OCI-LY7 (cell line): ENCODE data around the gene KIRREL1. TPM values are rescaled to one million over a fixed set of nuclear protein-coding genes. Genes with fewer than 3 reads are reported as not detected.

Source experiments
- BruUV-seq: library from RNA; stranded (reverse); fragments of 400-500 nt; replicated peaks from 2 replicates; lab custom pipeline; 2021; lab: Mats Ljungman, UMichigan
- CTCF ChIA-PET: fragments of 300-600 bp; sonication (Branson Sonifier 250); formaldehyde crosslinking; loops from one replicate; lab custom pipeline; 2022; ENCODE audit warnings: antibody characterized with exemption; ENCODE audit not compliant: unreplicated experiment; lab: Charles Lee
- POLR2A ChIA-PET: fragments of 300-600 bp; sonication (Branson Sonifier 250); formaldehyde crosslinking; loops from one replicate; lab custom pipeline; 2022; ENCODE audit warnings: antibody characterized with exemption; lab: Charles Lee
- DNase-seq: peaks from one replicate; pipeline ENCODE4 v3.0.0-alpha.2; 2015; ENCODE audit warnings: low spot score
- H2AFZ ChIP-seq: fragments of 200-600 bp; sonication (generic), shearing (Covaris generic); 2 replicates; pipeline ENCODE4 v1.6.1; 2014; ENCODE audit warnings: mild to moderate bottlenecking, antibody characterized with exemption, low read length, moderate library complexity
- H3K27ac ChIP-seq: fragments of 200-600 bp; sonication (generic); 2 replicates; pipeline ENCODE4 v1.5.1; 2014; ENCODE audit warnings: mixed run types, low read depth, mild to moderate bottlenecking, moderate library complexity, low read length, inconsistent platforms; ENCODE audit not compliant: poor library complexity, severe bottlenecking
- H3K36me3 ChIP-seq: fragments of 200-600 bp; sonication (generic); 2 replicates; pipeline ENCODE4 v1.6.1; 2014; ENCODE audit warnings: mild to moderate bottlenecking, antibody characterized with exemption, low read length, moderate library complexity, mixed read lengths; ENCODE audit not compliant: insufficient read depth
- H3K4me1 ChIP-seq: fragments of 200-600 bp; sonication (generic); 2 replicates; pipeline ENCODE4 v1.5.1; 2014; ENCODE audit warnings: mild to moderate bottlenecking, low read length; ENCODE audit not compliant: insufficient read depth, poor library complexity, severe bottlenecking
- H3K4me2 ChIP-seq: fragments of 200-600 bp; sonication (generic); 2 replicates; pipeline ENCODE4 v1.6.1; 2014; ENCODE audit warnings: mild to moderate bottlenecking, low read length
- H3K4me3 ChIP-seq: fragments of 200-600 bp; sonication (generic); 2 replicates; pipeline ENCODE4 v1.5.1; 2014; ENCODE audit warnings: mild to moderate bottlenecking, low read depth, low read length; ENCODE audit not compliant: poor library complexity, severe bottlenecking
- H3K79me2 ChIP-seq: fragments of 200-600 bp; sonication (generic); 2 replicates; pipeline ENCODE4 v1.6.1; 2016; ENCODE audit warnings: low read depth, mild to moderate bottlenecking, low read length, moderate library complexity, mixed read lengths; ENCODE audit not compliant: insufficient read depth
- H3K9me2 ChIP-seq: fragments of 200-600 bp; sonication (generic); 2 replicates; pipeline ENCODE4 v1.6.1; 2016; ENCODE audit warnings: mild to moderate bottlenecking, low read length, mixed read lengths; ENCODE audit not compliant: insufficient read depth
- H3K9me3 ChIP-seq: fragments of 200-600 bp; sonication (generic); 2 replicates; pipeline ENCODE4 v1.6.1; 2014; ENCODE audit warnings: mild to moderate bottlenecking, mixed run types, low read length, mixed read lengths
- H4K20me1 ChIP-seq: fragments of 200-600 bp; sonication (generic); 2 replicates; pipeline ENCODE4 v1.6.1; 2014; ENCODE audit warnings: mild to moderate bottlenecking, antibody characterized with exemption, low read length, moderate library complexity, mixed read lengths; ENCODE audit not compliant: insufficient read depth
- CTCF ChIP-seq: fragments of 200-600 bp; sonication (generic); conservative IDR thresholded peaks from 2 replicates; pipeline ENCODE4 v1.5.1; 2014; ENCODE audit warnings: mild to moderate bottlenecking, antibody characterized with exemption, low read length, moderate library complexity, mixed read lengths
- EZH2phosphoT487 ChIP-seq: fragments of 200-600 bp; sonication (generic); IDR thresholded peaks from 2 replicates; pipeline ENCODE4 v1.6.1; 2018; ENCODE audit warnings: low read depth, borderline replicate concordance, mild to moderate bottlenecking, mixed run types, antibody characterized with exemption, low read length, moderate library complexity, mixed read lengths
- intact Hi-C: fragments of 100-400 bp; cut with micrococcal nuclease; formaldehyde crosslinking; loops from one replicate; pipeline ENCODE4 v1.10.0; 2022; ENCODE audit not compliant: unreplicated experiment
- total RNA-seq, 2 experiments: library from RNA; depleted of rRNA in 1 of 2; stranded (reverse); fragments of >200 nt in 1 of 2; shearing (Covaris generic) in 1 of 2; gene quantifications; 2 replicates each; pipeline ENCODE4 v1.2.3, GENCODE V29; 2014 to 2022

KIRREL1 gene
- total RNA-seq, 2 experiments from 2014 or later = not detected

- TF ChIP-seq EZH2phosphoT487 = no peak
- no peak for TF ChIP-seq CTCF
- Histone ChIP-seq H3K27ac (no peak overlapping the region), H3K4me2 (no peak overlapping the region), H2AFZ (no peak overlapping the region), H3K9me3 (no peaks in the 10 kb centered on the region), H3K9me2 (no peaks in the 10 kb centered on the region), H3K4me1 (no peaks in the 10 kb centered on the region), H4K20me1 (no peaks in the 10 kb centered on the region), H3K36me3 (no peaks in the 10 kb centered on the region), H3K4me3 (no peak overlapping the region), H3K79me2 (no peaks in the 10 kb centered on the region)
- intact Hi-C loops = no loop called here
- ChIA-PET POLR2A (interaction anchor here (0.6 to 0.7 kb wide), 2 partner anchors 8 to 26 kb away, joined by 3 read pairs; no protein-coding TSS in a partner anchor), CTCF (no interaction called here)
- BruUV-seq = no TSS peak
- no peak for DNase-seq
Measured at GRCh38 chr1:158002022-158002630, 8.7 kb downstream of the KIRREL1 start.

DNA sequence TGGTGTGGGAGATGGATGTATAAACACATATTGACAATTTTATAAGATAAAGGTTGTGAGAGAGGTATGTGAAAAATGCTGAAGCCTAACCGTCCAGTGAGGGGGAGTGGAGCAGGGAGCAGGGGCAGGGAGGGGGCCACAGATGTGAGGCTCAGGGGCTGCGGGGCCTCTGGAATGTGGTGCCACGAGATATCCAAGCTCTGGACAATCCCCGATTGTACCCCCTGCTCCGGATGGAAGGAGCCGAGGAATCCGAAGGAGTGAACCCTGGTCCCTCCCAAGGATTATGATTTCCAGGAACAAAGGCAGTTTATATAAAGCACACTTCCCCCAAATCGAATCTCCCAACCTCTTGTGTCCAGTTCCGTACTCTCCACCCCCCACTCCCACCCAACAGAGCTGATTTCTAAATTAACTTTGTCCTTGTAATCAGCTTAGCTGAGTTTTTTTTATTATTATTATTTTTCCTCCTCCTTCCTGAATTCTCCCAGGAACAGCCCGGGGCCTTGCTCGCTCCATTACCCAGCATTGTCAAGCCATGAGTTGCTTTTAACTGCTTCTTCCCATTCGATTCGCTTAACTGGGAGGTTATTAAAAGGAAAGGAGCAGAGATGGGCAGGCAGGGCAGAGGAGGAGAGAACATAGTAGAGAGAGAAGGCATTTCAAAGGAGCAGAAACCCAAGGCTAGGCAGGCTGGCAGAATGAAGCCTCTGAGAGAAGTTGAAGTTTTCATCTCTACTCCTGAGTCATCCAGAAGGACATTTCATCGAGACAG, 9.4 kb downstream of the KIRREL1 start:
- DNase-seq = no peak

More for the DNA sequence above, 9.4 kb downstream of the KIRREL1 start:
- Histone ChIP-seq H3K36me3 (no peaks in the 10 kb centered on the region), H2AFZ (no peak overlapping the region), H3K4me1 (no peaks in the 10 kb centered on the region), H3K27ac (no peak overlapping the region), H3K79me2 (no peaks in the 10 kb centered on the region), H4K20me1 (no peaks in the 10 kb centered on the region), H3K4me2 (no peak overlapping the region), H3K9me3 (no peaks in the 10 kb centered on the region), H3K4me3 (no peak overlapping the region), H3K9me2 (no peaks in the 10 kb centered on the region)
- TF ChIP-seq CTCF (no peak), EZH2phosphoT487 (no peak)
- no TSS peak for BruUV-seq
- ChIA-PET CTCF (no interaction called here), POLR2A (interaction anchor here (0.6 kb wide), 1 partner anchor 9 kb away, joined by 3 read pairs; no protein-coding TSS in a partner anchor)
- intact Hi-C loops = no loop called here
